GM12878 (cell line): Measurements from ENCODE around the gene ULK1.

Experiments used
- CHD1 ChIP-seq: IDR thresholded peaks from 2 replicates; pipeline ENCODE4 v1.6.1; 2012; ENCODE audit warnings: low read depth, low read length, improper control_type of control experiment
- CREB1 ChIP-seq: IDR thresholded peaks from 2 replicates; pipeline ENCODE4 v1.6.1; 2012; ENCODE audit warnings: low read depth, mild to moderate bottlenecking, inconsistent platforms
- CTCF ChIP-seq, 3 experiments: IDR thresholded peaks in 2 of 3; conservative IDR thresholded peaks in 1 of 3; 2 replicates each; pipeline ENCODE4 v1.5.1; 2011; ENCODE audit warnings: low read depth in 3 of 3, low read length in 3 of 3, mild to moderate bottlenecking in 3 of 3, control low read depth in 2 of 3, moderate library complexity in 2 of 3, inconsistent platforms in 1 of 3, mixed read lengths in 1 of 3; ENCODE audit not compliant: control insufficient read depth in 2 of 3, insufficient read depth in 1 of 3; ENCODE audit errors: extremely low read depth in 1 of 3
- E2F4 ChIP-seq: IDR thresholded peaks from 2 replicates; pipeline ENCODE4 v1.6.1; 2012; ENCODE audit warnings: low read depth, low read length, improper control_type of control experiment
- EGR1 ChIP-seq, 2 experiments: IDR thresholded peaks; 1 replicate in 1 of 2; 2 replicates in 1 of 2; pipeline ENCODE4 v1.6.1; 2011 to 2012; ENCODE audit warnings: low read depth in 2 of 2, low read length in 2 of 2, borderline replicate concordance in 1 of 2, mild to moderate bottlenecking in 1 of 2, moderate library complexity in 1 of 2
- EZH2 ChIP-seq: IDR thresholded peaks from 2 replicates; pipeline ENCODE4 v1.6.1; 2012; ENCODE audit warnings: low read depth, mild to moderate bottlenecking, control low read depth, inconsistent platforms, low read length, borderline replicate concordance; ENCODE audit not compliant: control insufficient read depth
- FOXM1 ChIP-seq: IDR thresholded peaks from 2 replicates; pipeline ENCODE4 v1.6.1; 2012; ENCODE audit warnings: low read depth, mild to moderate bottlenecking, inconsistent platforms, low read length, moderate library complexity
- GABPA ChIP-seq: IDR thresholded peaks from 2 replicates; pipeline ENCODE4 v1.6.1; 2014; ENCODE audit warnings: antibody characterized with exemption, low read depth, mild to moderate bottlenecking, inconsistent platforms
- JUND ChIP-seq: IDR thresholded peaks from 2 replicates; pipeline ENCODE4 v1.6.1; 2012; ENCODE audit warnings: low read depth, mild to moderate bottlenecking, low read length, improper control_type of control experiment, moderate library complexity
- MTA2 ChIP-seq: fragments of 450-650 bp; IDR thresholded peaks from 2 replicates; pipeline ENCODE4 v1.6.1; 2016; ENCODE audit warnings: low read depth, mild to moderate bottlenecking, moderate library complexity
- MYC ChIP-seq: IDR thresholded peaks from 2 replicates; pipeline ENCODE4 v1.6.1; 2011; ENCODE audit warnings: mild to moderate bottlenecking, low read length, moderate library complexity, inconsistent platforms; ENCODE audit not compliant: insufficient read depth, insufficient replicate concordance, insufficient read length, severe bottlenecking
- POLR2A ChIP-seq: IDR thresholded peaks from 2 replicates; pipeline ENCODE4 v1.6.1; 2011; ENCODE audit warnings: low read depth, mild to moderate bottlenecking, low read length
- USF1 ChIP-seq: IDR thresholded peaks from 2 replicates; pipeline ENCODE4 v1.6.1; 2011; ENCODE audit warnings: borderline replicate concordance, low read depth, mild to moderate bottlenecking, moderate library complexity, mixed read lengths, low read length; ENCODE audit not compliant: insufficient read depth; ENCODE audit errors: extremely low read length
- TF ChIP-seq, protein P1 (sequence below): fragments of 450-650 bp; IDR thresholded peaks from 2 replicates; pipeline ENCODE4 v1.6.1; 2017; ENCODE audit warnings: mild to moderate bottlenecking

DNA sequence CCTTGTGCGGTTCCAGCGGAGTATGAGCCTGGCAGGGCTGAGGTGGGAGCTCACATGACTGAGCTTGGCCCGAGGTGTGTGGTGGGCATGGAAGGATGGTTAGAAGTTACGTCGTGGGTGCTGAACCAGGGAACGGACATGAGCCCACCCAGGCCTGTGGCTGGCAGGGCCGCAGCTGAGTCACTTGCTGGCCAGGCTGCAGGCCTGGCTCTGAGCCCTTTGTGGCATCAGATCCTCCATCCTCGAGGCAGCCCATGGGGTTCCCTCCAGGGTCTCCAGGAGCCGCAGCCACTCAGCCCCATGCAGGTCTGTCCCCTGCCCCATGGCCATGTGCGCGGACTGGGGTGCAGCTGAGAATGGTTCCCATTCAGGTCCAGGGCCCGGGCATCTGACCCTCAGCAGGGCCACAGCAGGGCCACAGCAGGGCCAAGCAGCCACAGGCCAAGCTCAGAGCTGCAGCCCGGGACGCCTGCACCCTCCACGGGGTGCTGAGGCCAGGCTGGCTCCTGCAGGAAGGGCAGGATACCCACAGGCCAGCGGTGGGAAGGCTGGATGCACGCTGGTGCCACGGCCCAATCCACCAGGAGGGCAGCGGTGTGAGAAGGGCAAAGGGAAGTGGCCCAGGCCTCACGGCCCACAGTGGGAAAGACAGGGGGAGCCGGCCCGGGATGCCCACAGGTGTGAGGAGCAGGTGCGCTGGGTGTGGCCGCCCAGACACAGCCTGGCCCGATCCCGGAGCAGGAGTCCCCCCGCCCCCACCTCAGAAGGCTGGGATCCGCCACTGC is 26.3 kb upstream of the ULK1 start:
- TF ChIP-seq CTCF (IDR thresholded peaks at IDR 0.05 in 2 of 3, conservative IDR thresholded peaks at IDR 0.05 in 1 of 3; ENCODE audit: control insufficient read depth in 2 of 3, extremely low read depth in 1 of 3, insufficient read depth in 1 of 3, low read depth in 3 of 3, low read length in 3 of 3), result no peak
- TF ChIP-seq CREB1, result no peak
- TF ChIP-seq JUND, result no peak
- no peak for TF ChIP-seq USF1
- no peak for TF ChIP-seq CHD1
- no peak for TF ChIP-seq E2F4
- no peak for TF ChIP-seq GABPA
- TF ChIP-seq FOXM1, result no peak
- no peak for TF ChIP-seq EGR1 (IDR thresholded peaks at IDR 0.05; ENCODE audit: borderline replicate concordance in 1 of 2, low read depth in 2 of 2, low read length in 2 of 2)
- no peak for TF ChIP-seq MYC
- no peak for TF ChIP-seq MTA2
- TF ChIP-seq EZH2, result no peak
- TF ChIP-seq, protein P1, sequence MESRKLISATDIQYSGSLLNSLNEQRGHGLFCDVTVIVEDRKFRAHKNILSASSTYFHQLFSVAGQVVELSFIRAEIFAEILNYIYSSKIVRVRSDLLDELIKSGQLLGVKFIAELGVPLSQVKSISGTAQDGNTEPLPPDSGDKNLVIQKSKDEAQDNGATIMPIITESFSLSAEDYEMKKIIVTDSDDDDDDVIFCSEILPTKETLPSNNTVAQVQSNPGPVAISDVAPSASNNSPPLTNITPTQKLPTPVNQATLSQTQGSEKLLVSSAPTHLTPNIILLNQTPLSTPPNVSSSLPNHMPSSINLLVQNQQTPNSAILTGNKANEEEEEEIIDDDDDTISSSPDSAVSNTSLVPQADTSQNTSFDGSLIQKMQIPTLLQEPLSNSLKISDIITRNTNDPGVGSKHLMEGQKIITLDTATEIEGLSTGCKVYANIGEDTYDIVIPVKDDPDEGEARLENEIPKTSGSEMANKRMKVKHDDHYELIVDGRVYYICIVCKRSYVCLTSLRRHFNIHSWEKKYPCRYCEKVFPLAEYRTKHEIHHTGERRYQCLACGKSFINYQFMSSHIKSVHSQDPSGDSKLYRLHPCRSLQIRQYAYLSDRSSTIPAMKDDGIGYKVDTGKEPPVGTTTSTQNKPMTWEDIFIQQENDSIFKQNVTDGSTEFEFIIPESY, result no peak
- TF ChIP-seq POLR2A, result no peak
